Astrocyte (in vitro differentiated cells and primary cell): ENCODE data around the gene PGPEP1. TPM values are rescaled to one million over a fixed set of nuclear protein-coding genes. Genes with fewer than 3 reads are reported as not detected.
A peak's percentile ranks its signal among the peaks of the same experiment; 100 is the strongest.
"Not testable (repeated sequence)": the region's sequence is repeated elsewhere in the genome, so short reads cannot be mapped to it uniquely, and the experiment has no call there.

Experiments used
- DNase-seq: peaks from one replicate; pipeline ENCODE4 v3.0.0-alpha.2; 2010; ENCODE audit warnings: low read depth
- FAIRE-seq: peaks from 2 replicates; lab custom pipeline; 2011; peaks lifted over from hg19 to GRCh38; lab: Jason Lieb, UNC
- H2AFZ ChIP-seq: 2 replicates; pipeline ENCODE4 v1.6.0; 2012; ENCODE audit warnings: low read depth, low read length, inconsistent platforms
- H3K27ac ChIP-seq: 2 replicates; pipeline ENCODE4 v1.5.1; 2011; ENCODE audit warnings: low read depth, low read length, inconsistent platforms
- H3K27me3 ChIP-seq: 2 replicates; pipeline ENCODE4 v1.6.0; 2011; ENCODE audit warnings: low read length, inconsistent platforms; ENCODE audit not compliant: insufficient read depth
- H3K36me3 ChIP-seq: 2 replicates; pipeline ENCODE4 v1.5.1; 2011; ENCODE audit warnings: low read length, inconsistent platforms; ENCODE audit not compliant: insufficient read depth
- H3K4me1 ChIP-seq: 2 replicates; pipeline ENCODE4 v1.5.1; 2011; ENCODE audit warnings: low read length, inconsistent platforms; ENCODE audit not compliant: insufficient read depth
- H3K4me2 ChIP-seq: 2 replicates; pipeline ENCODE4 v1.6.0; 2012; ENCODE audit warnings: low read length, inconsistent platforms
- H3K4me3 ChIP-seq: 2 replicates; pipeline ENCODE4 v1.5.1; 2011; ENCODE audit warnings: low read depth, mild to moderate bottlenecking, low read length, inconsistent platforms; ENCODE audit not compliant: insufficient read depth
- H3K79me2 ChIP-seq: 2 replicates; pipeline ENCODE4 v1.6.0; 2012; ENCODE audit warnings: mild to moderate bottlenecking, low read length, inconsistent platforms; ENCODE audit not compliant: insufficient read depth
- H3K9ac ChIP-seq: 2 replicates; pipeline ENCODE4 v1.6.0; 2012; ENCODE audit warnings: mild to moderate bottlenecking, low read length, inconsistent platforms
- H3K9me3 ChIP-seq: 2 replicates; pipeline ENCODE4 v1.5.1; 2012; ENCODE audit warnings: low read depth, mild to moderate bottlenecking, low read length, inconsistent platforms; ENCODE audit not compliant: insufficient read depth
- H4K20me1 ChIP-seq: 2 replicates; pipeline ENCODE4 v1.6.0; 2012; ENCODE audit warnings: low read length, inconsistent platforms; ENCODE audit not compliant: insufficient read depth
- H3K27ac Mint-ChIP-seq: one replicate; pipeline ENCODE4 v1.8.0; 2021; ENCODE audit warnings: mild to moderate bottlenecking, mixed read lengths; ENCODE audit not compliant: unreplicated experiment
- H3K27me3 Mint-ChIP-seq: one replicate; pipeline ENCODE4 v1.8.0; 2021; ENCODE audit warnings: low read depth, mixed read lengths; ENCODE audit not compliant: unreplicated experiment
- H3K36me3 Mint-ChIP-seq: one replicate; pipeline ENCODE4 v1.8.0; 2021; ENCODE audit warnings: low read depth, mixed read lengths; ENCODE audit not compliant: unreplicated experiment
- H3K4me1 Mint-ChIP-seq: one replicate; pipeline ENCODE4 v1.8.0; 2021; ENCODE audit warnings: low read depth, mixed read lengths; ENCODE audit not compliant: unreplicated experiment
- H3K4me3 Mint-ChIP-seq: one replicate; pipeline ENCODE4 v1.8.0; 2021; ENCODE audit warnings: mild to moderate bottlenecking, moderate library complexity, mixed read lengths; ENCODE audit not compliant: unreplicated experiment
- H3K9me3 Mint-ChIP-seq: one replicate; pipeline ENCODE4 v1.8.0; 2021; ENCODE audit warnings: mild to moderate bottlenecking, mixed read lengths; ENCODE audit not compliant: unreplicated experiment
- EZH2 ChIP-seq: IDR thresholded peaks from 2 replicates; pipeline ENCODE4 v1.6.1; 2012; ENCODE audit warnings: mild to moderate bottlenecking, low read length, inconsistent platforms; ENCODE audit not compliant: insufficient read depth
- total RNA-seq: library from RNA; stranded (reverse); gene quantifications from 2 replicates; pipeline ENCODE4 v1.2.1, GENCODE V29; 2021
- TF ChIP-seq, protein P1 (sequence below): IDR thresholded peaks from 2 replicates; pipeline ENCODE4 v1.5.1; 2011; ENCODE audit warnings: low read depth, mild to moderate bottlenecking, inconsistent platforms, low read length, moderate library complexity; ENCODE audit not compliant: insufficient read depth

The PGPEP1 gene
- total RNA-seq, 1 donor from 2014 or later: 28.4 TPM

DNA sequence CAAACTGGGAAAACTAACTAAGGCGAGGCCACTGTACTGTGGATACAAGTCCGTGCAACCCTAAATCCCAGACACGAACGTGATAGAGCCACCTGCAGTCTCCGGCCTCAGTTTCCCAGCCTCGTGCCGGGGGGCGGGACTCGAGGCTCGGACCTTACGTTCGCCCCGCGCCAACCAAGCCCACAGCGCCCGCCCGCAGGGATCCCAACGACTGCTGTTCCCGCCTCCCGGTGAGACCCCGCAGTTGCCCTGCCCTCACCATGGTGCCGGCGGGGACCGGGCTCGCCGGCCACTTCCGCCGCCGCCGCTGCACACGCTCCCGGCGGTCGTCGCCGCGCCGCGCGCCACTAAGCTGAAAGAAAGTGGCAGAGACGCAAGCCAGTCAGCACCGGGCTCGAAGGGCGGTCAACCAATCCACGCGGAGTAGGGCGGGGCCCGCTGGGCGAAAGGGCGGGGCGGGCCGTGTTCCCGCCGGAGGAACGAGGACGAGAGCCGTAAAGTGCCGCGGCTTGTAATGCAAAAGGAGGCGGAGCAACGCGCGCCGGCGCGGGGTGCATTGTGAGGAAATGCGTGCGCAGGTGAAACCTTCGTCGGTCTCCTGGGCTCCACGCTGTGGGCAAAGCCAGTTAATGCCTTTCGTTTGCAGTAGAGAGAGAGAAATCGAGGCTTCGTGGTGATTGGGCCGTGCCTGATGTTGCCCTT is 17.5 kb upstream of the PGPEP1 start, which contains the start of gene LSM4:
LSM4 (minus strand) TSS at position 318 of the 702 bp plus-strand sequence; CDS start at position 262, 56 bp downstream.
- no peaks in the 10 kb centered on the region for H4K20me1 ChIP-seq
- H3K27me3 Mint-ChIP-seq: no peaks in the 10 kb centered on the region
- TF ChIP-seq EZH2: no peak
- TF ChIP-seq, protein P1, sequence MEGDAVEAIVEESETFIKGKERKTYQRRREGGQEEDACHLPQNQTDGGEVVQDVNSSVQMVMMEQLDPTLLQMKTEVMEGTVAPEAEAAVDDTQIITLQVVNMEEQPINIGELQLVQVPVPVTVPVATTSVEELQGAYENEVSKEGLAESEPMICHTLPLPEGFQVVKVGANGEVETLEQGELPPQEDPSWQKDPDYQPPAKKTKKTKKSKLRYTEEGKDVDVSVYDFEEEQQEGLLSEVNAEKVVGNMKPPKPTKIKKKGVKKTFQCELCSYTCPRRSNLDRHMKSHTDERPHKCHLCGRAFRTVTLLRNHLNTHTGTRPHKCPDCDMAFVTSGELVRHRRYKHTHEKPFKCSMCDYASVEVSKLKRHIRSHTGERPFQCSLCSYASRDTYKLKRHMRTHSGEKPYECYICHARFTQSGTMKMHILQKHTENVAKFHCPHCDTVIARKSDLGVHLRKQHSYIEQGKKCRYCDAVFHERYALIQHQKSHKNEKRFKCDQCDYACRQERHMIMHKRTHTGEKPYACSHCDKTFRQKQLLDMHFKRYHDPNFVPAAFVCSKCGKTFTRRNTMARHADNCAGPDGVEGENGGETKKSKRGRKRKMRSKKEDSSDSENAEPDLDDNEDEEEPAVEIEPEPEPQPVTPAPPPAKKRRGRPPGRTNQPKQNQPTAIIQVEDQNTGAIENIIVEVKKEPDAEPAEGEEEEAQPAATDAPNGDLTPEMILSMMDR: no peak
- peak within 1 kb of the TSS; percentile 91 for H3K27ac Mint-ChIP-seq
- peak within 1 kb of the TSS; percentile 84 for H3K27ac ChIP-seq
- H3K27me3 ChIP-seq: no peaks in the 10 kb centered on the region
- FAIRE-seq (no peak), DNase-seq (peak; percentile 89)
- H3K4me2 ChIP-seq: peak within 1 kb of the TSS; percentile 88
- H3K36me3 Mint-ChIP-seq: peaks cover 3% of the 10 kb centered on the region
- H2AFZ ChIP-seq: peak within 1 kb of the TSS; percentile 79
- H3K4me1 ChIP-seq: peaks cover 26% of the 10 kb centered on the region
- H3K79me2 ChIP-seq: peaks cover 44% of the 10 kb centered on the region
- H3K36me3 ChIP-seq: peaks cover 3% of the 10 kb centered on the region
- peak within 1 kb of the TSS; percentile 93 for H3K9ac ChIP-seq
- H3K9me3 ChIP-seq: no peaks in the 10 kb centered on the region
- H3K4me1 Mint-ChIP-seq: peaks cover 22% of the 10 kb centered on the region
- peak within 1 kb of the TSS; percentile 87 for H3K4me3 ChIP-seq
- peak within 1 kb of the TSS; percentile 90 for H3K4me3 Mint-ChIP-seq
- no peaks in the 10 kb centered on the region for H3K9me3 Mint-ChIP-seq

DNA sequence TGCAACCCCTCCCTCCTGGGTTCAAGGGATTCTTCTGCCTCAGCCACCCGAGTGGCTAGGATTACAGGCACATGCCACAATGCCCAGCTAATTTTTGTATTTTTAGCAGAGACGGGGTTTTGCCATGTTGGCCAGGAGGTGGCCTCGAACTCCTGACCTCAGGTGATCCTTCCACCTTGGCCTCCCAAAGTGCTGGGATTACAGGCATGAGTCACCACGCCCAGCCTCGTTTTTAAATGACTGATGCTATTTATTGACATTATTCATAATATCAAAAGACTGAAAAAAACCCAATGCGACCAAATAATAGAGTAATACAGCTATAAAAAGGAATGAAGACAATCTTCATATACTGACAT is 16.0 kb upstream of the PGPEP1 start:
- not testable (repeated sequence) for H3K36me3 ChIP-seq, H2AFZ ChIP-seq, H3K4me2 ChIP-seq, H4K20me1 ChIP-seq, H3K27ac ChIP-seq, H3K4me3 ChIP-seq, FAIRE-seq, H3K9me3 ChIP-seq, H3K27me3 ChIP-seq, H3K9me3 Mint-ChIP-seq, H3K27me3 Mint-ChIP-seq, DNase-seq, H3K36me3 Mint-ChIP-seq, H3K27ac Mint-ChIP-seq
- Histone ChIP-seq H3K9ac (peak overlapping the region; percentile 84), H3K4me1 (peaks cover 31% of the 10 kb centered on the region), H3K79me2 (peaks cover 35% of the 10 kb centered on the region)
- Mint-ChIP-seq H3K4me1 (peaks cover 28% of the 10 kb centered on the region), H3K4me3 (peak overlapping the region; percentile 90)

DNA sequence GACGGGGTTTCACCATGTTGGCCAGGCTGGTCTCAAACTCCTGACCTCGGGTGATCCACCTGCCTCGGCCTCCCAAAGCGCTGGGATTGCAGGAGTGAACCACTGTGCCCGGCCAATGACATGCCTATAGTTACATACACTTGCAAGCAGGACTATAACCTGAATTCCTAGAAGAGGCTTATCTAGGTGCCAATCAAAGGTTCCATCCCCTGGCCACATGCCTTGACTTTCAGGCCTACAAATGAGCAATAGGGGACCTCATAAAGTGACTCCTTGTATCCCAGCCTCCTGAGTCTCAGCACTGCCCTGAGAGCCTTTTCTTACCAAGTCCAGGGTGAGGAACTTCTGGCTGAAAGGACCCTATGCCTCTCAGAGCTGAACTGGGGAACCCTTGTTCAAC is 13.6 kb upstream of the PGPEP1 start:
- H3K4me3 Mint-ChIP-seq: no peak overlapping the region
- no peak overlapping the region for H3K27ac Mint-ChIP-seq
- DNase-seq: no peak
- no peaks in the 10 kb centered on the region for H4K20me1 ChIP-seq
- TF ChIP-seq, protein P1: no peak
- no peak for TF ChIP-seq EZH2
- H3K79me2 ChIP-seq: peaks cover 11% of the 10 kb centered on the region
- H3K9ac ChIP-seq: no peak overlapping the region
- peaks cover 17% of the 10 kb centered on the region for H3K4me1 Mint-ChIP-seq
- no peak overlapping the region for H3K4me3 ChIP-seq
- H3K27me3 Mint-ChIP-seq: no peaks in the 10 kb centered on the region
- H3K36me3 Mint-ChIP-seq: no peaks in the 10 kb centered on the region
- H3K4me2 ChIP-seq: no peak overlapping the region
- no peaks in the 10 kb centered on the region for H3K27me3 ChIP-seq
- H3K9me3 Mint-ChIP-seq: no peaks in the 10 kb centered on the region
- no peaks in the 10 kb centered on the region for H3K36me3 ChIP-seq
- H3K27ac ChIP-seq: no peak overlapping the region
- peaks cover 22% of the 10 kb centered on the region for H3K4me1 ChIP-seq
- H2AFZ ChIP-seq: no peak overlapping the region
- H3K9me3 ChIP-seq: no peaks in the 10 kb centered on the region
- no peak for FAIRE-seq
